HepG2 (cell line): ENCODE results near the gene SNAI1. TPM values are rescaled to one million over a fixed set of nuclear protein-coding genes. Genes with fewer than 3 reads are reported as not detected.
A peak's percentile ranks its signal among the peaks of the same experiment; 100 is the strongest.

Source experiments
- BRCA1 ChIP-seq: sonication (generic); formaldehyde crosslinking; IDR thresholded peaks from 2 replicates; pipeline ENCODE4 v1.4.0; 2020; ENCODE audit warnings: missing genetic modification reagents
- CEBPG ChIP-seq: IDR thresholded peaks from 2 replicates; pipeline ENCODE4 v1.6.1; 2016
- HNF4G ChIP-seq, 2 experiments: sonication (generic) in 1 of 2; formaldehyde crosslinking in 1 of 2; IDR thresholded peaks; 2 replicates each; pipeline versions ENCODE4 v1.4.0 to v1.6.1; 2011 to 2020; ENCODE audit warnings: borderline replicate concordance in 2 of 2, low read depth in 2 of 2, mild to moderate bottlenecking in 2 of 2, low read length in 1 of 2, missing genetic modification reagents in 1 of 2, moderate library complexity in 1 of 2
- MYC ChIP-seq: sonication (generic); formaldehyde crosslinking; IDR thresholded peaks from 2 replicates; pipeline ENCODE4 v1.9.0; 2021; ENCODE audit warnings: missing genetic modification reagents, borderline replicate concordance
- MYPOP ChIP-seq: sonication (generic); formaldehyde crosslinking; IDR thresholded peaks from 2 replicates; pipeline ENCODE4 v1.8.1; 2023; ENCODE audit warnings: mild to moderate bottlenecking, moderate library complexity, missing genetic modification reagents
- RBM22 ChIP-seq: fragments of 200-400 bp; formaldehyde crosslinking; optimal IDR thresholded peaks from 2 replicates; pipeline ENCODE3; 2017; ENCODE audit warnings: mild to moderate bottlenecking, low read length, moderate library complexity
- SMARCE1 ChIP-seq: fragments of 450-650 bp; IDR thresholded peaks from 2 replicates; pipeline ENCODE4 v1.6.1; 2017; ENCODE audit warnings: borderline replicate concordance
- ZNF10 ChIP-seq: sonication (generic); formaldehyde crosslinking; IDR thresholded peaks from 2 replicates; pipeline ENCODE4 v1.4.0; 2020; ENCODE audit warnings: mild to moderate bottlenecking, low read depth, missing genetic modification reagents, borderline replicate concordance
- ZNF18 ChIP-seq: sonication (generic); formaldehyde crosslinking; IDR thresholded peaks from 2 replicates; pipeline ENCODE4 v1.8.0; 2022; ENCODE audit warnings: mild to moderate bottlenecking, missing genetic modification reagents; ENCODE audit not compliant: insufficient replicate concordance
- ZNF253 ChIP-seq: sonication (generic); formaldehyde crosslinking; IDR thresholded peaks from 2 replicates; pipeline ENCODE4 v1.8.0; 2022; ENCODE audit warnings: mild to moderate bottlenecking, missing genetic modification reagents, borderline replicate concordance
- ZNF484 ChIP-seq: sonication (generic); formaldehyde crosslinking; IDR thresholded peaks from 2 replicates; pipeline ENCODE4 v1.5.1; 2020; ENCODE audit warnings: mild to moderate bottlenecking, low read depth, missing genetic modification reagents, borderline replicate concordance
- polyA plus RNA-seq, 8 experiments: library from polyadenylated mRNA; depleted of rRNA in 3 of 8; stranded (reverse) in 7 of 8; unstranded in 1 of 8; fragments of >200 nt; fragmentation: Illumina TruSeq in 4 of 8; extraction: Trizol in 4 of 8; gene quantifications; 2 replicates each; pipeline versions ENCODE4 v1.2.1 to v1.2.3, GENCODE V29; 2011 to 2016; ENCODE audit warnings: low read depth in 4 of 8, missing spikeins in 1 of 8, mixed read lengths in 1 of 8; ENCODE audit not compliant: insufficient read depth in 1 of 8
- total RNA-seq, 5 experiments: library from RNA; depleted of rRNA; stranded (reverse); fragments of >200 nt; fragmentation: Illumina TruSeq; extraction: Trizol; gene quantifications; 2 replicates each; pipeline ENCODE4 v1.2.3, GENCODE V29; 2016; ENCODE audit warnings: low read depth in 1 of 5
- TF ChIP-seq, protein P1 (sequence below): sonication (generic); formaldehyde crosslinking; IDR thresholded peaks from 2 replicates; pipeline ENCODE4 v1.8.0; 2022; ENCODE audit warnings: mild to moderate bottlenecking, missing genetic modification reagents, moderate library complexity
- TF ChIP-seq, protein P2 (sequence below): IDR thresholded peaks from 2 replicates; pipeline ENCODE4 v1.6.1; 2016
- TF ChIP-seq, protein P3 (sequence below): sonication (generic); formaldehyde crosslinking; IDR thresholded peaks from 2 replicates; pipeline ENCODE4 v1.4.0; 2020; ENCODE audit warnings: missing genetic modification reagents, borderline replicate concordance
- TF ChIP-seq, protein P4 (sequence below): sonication (generic); formaldehyde crosslinking; IDR thresholded peaks from 2 replicates; pipeline ENCODE4 v1.4.0; 2020; ENCODE audit warnings: missing genetic modification reagents, borderline replicate concordance

Gene SNAI1
- total and polyA plus RNA-seq, 2 of the 13 experiments (the other 11 are each of a cell fraction or from before 2014, with no cell fraction given), result 1.3 to 1.4 TPM

GRCh38 chr20:49979030-49979832, 3.5 kb upstream of the SNAI1 start (continued):
- TF ChIP-seq HNF4G (IDR thresholded peaks at IDR 0.05; ENCODE audit: borderline replicate concordance, low read depth, low read length) (0 out of 2 replicates have a peak, but pooled peaks have one; percentile 20), HNF4G (CRISPR knock-in tag; IDR thresholded peaks at IDR 0.05; ENCODE audit: borderline replicate concordance, low read depth) (0 out of 2 replicates have a peak, but pooled peaks have one; percentile 68), MYC (peak; percentile 99), RBM22 (no peak), MYPOP (CRISPR knock-in tag) (peak; percentile 68; the same call in 1 of the 2 replicates), CEBPG (CRISPR knock-in tag) (peak; percentile 63), ZNF10 (CRISPR knock-in tag) (no peak; the same call in 1 of the 2 replicates), ZNF484 (CRISPR knock-in tag) (no peak), ZNF18 (CRISPR knock-in tag) (peak; percentile 79), SMARCE1 (no peak), BRCA1 (CRISPR knock-in tag) (0 out of 2 replicates have a peak, but pooled peaks have one; percentile 81), ZNF253 (CRISPR knock-in tag) (0 out of 2 replicates have a peak, but pooled peaks have one; percentile 88)
- TF ChIP-seq, protein P1, sequence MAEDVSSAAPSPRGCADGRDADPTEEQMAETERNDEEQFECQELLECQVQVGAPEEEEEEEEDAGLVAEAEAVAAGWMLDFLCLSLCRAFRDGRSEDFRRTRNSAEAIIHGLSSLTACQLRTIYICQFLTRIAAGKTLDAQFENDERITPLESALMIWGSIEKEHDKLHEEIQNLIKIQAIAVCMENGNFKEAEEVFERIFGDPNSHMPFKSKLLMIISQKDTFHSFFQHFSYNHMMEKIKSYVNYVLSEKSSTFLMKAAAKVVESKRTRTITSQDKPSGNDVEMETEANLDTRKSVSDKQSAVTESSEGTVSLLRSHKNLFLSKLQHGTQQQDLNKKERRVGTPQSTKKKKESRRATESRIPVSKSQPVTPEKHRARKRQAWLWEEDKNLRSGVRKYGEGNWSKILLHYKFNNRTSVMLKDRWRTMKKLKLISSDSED, result no peak
- TF ChIP-seq, protein P2, sequence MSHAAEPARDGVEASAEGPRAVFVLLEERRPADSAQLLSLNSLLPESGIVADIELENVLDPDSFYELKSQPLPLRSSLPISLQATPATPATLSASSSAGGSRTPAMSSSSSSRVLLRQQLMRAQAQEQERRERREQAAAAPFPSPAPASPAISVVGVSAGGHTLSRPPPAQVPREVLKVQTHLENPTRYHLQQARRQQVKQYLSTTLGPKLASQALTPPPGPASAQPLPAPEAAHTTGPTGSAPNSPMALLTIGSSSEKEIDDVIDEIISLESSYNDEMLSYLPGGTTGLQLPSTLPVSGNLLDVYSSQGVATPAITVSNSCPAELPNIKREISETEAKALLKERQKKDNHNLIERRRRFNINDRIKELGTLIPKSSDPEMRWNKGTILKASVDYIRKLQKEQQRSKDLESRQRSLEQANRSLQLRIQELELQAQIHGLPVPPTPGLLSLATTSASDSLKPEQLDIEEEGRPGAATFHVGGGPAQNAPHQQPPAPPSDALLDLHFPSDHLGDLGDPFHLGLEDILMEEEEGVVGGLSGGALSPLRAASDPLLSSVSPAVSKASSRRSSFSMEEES (CRISPR knock-in tag), result peak; percentile 88
- TF ChIP-seq, protein P3, sequence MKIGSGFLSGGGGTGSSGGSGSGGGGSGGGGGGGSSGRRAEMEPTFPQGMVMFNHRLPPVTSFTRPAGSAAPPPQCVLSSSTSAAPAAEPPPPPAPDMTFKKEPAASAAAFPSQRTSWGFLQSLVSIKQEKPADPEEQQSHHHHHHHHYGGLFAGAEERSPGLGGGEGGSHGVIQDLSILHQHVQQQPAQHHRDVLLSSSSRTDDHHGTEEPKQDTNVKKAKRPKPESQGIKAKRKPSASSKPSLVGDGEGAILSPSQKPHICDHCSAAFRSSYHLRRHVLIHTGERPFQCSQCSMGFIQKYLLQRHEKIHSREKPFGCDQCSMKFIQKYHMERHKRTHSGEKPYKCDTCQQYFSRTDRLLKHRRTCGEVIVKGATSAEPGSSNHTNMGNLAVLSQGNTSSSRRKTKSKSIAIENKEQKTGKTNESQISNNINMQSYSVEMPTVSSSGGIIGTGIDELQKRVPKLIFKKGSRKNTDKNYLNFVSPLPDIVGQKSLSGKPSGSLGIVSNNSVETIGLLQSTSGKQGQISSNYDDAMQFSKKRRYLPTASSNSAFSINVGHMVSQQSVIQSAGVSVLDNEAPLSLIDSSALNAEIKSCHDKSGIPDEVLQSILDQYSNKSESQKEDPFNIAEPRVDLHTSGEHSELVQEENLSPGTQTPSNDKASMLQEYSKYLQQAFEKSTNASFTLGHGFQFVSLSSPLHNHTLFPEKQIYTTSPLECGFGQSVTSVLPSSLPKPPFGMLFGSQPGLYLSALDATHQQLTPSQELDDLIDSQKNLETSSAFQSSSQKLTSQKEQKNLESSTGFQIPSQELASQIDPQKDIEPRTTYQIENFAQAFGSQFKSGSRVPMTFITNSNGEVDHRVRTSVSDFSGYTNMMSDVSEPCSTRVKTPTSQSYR, result peak; percentile 53; the same call in 1 of the 2 replicates
- TF ChIP-seq, protein P4, sequence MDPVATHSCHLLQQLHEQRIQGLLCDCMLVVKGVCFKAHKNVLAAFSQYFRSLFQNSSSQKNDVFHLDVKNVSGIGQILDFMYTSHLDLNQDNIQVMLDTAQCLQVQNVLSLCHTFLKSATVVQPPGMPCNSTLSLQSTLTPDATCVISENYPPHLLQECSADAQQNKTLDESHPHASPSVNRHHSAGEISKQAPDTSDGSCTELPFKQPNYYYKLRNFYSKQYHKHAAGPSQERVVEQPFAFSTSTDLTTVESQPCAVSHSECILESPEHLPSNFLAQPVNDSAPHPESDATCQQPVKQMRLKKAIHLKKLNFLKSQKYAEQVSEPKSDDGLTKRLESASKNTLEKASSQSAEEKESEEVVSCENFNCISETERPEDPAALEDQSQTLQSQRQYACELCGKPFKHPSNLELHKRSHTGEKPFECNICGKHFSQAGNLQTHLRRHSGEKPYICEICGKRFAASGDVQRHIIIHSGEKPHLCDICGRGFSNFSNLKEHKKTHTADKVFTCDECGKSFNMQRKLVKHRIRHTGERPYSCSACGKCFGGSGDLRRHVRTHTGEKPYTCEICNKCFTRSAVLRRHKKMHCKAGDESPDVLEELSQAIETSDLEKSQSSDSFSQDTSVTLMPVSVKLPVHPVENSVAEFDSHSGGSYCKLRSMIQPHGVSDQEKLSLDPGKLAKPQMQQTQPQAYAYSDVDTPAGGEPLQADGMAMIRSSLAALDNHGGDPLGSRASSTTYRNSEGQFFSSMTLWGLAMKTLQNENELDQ (CRISPR knock-in tag), result peak; percentile 88; the same call in 1 of the 2 replicates
